ENCODE results near the gene CNTN5. TPM values are rescaled to one million over a fixed set of nuclear protein-coding genes. Genes with fewer than 3 reads are reported as not detected.

CNTN5 gene
- polyA plus RNA-seq, 2 donors: not detected

GRCh38 chr11:99916078-99916477 is 895.3 kb downstream of the CNTN5 start:
- no peaks in the 10 kb centered on the region for H3K4me1 ChIP-seq (ENCODE audit: control insufficient read depth in 2 of 2, insufficient read depth in 2 of 2, low read length in 1 of 2)
- 84 to 88% methylated on average over 4 of the region's 4 CpGs for WGBS, 2 donors
- H3K9me3 ChIP-seq (ENCODE audit: control insufficient read depth in 2 of 2, insufficient read depth in 1 of 2, low read depth in 1 of 2, low read length in 1 of 2): peaks cover 0 to 3% of the 10 kb centered on the region in 2 donors
- H3K27ac ChIP-seq (ENCODE audit: low read depth in 2 of 2, low read length in 1 of 2): no peak overlapping the region
- H3K27me3 ChIP-seq (ENCODE audit: control insufficient read depth in 1 of 2, insufficient read depth in 2 of 2, low read length in 2 of 2): no peaks in the 10 kb centered on the region
- no peak overlapping the region for H3K4me3 ChIP-seq (ENCODE audit: low read depth in 1 of 2, low read length in 2 of 2)
- H3K36me3 ChIP-seq (ENCODE audit: control insufficient read depth in 2 of 2, insufficient read depth in 2 of 2, low read length in 1 of 2): no peaks in the 10 kb centered on the region

DNA sequence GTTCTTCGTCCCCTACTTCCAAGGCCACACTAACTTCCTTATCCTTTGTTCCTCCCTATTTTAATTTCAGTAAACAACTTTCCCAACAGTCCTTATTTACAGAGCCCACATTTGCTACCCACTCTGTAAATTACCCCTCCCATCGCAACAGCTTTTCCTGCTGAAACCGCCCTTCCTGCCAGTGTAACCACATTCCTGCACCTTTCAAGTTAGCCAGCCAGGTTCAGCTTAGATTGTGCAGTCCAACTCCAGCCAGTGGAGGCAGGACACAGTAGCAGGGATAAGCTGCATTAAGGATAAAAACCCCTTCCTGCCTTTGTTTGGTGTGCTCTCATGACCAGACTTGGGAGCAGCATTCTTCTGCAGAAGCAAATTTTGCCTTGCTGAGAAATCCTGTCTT is 898.0 kb downstream of the CNTN5 start:
- H3K9me3 ChIP-seq (ENCODE audit: control insufficient read depth in 2 of 2, insufficient read depth in 1 of 2, low read depth in 1 of 2, low read length in 1 of 2): peaks cover 0 to 3% of the 10 kb centered on the region in 2 donors
- H3K36me3 ChIP-seq (ENCODE audit: control insufficient read depth in 2 of 2, insufficient read depth in 2 of 2, low read length in 1 of 2): no peaks in the 10 kb centered on the region
- no peaks in the 10 kb centered on the region for H3K27me3 ChIP-seq (ENCODE audit: control insufficient read depth in 1 of 2, insufficient read depth in 2 of 2, low read length in 2 of 2)
- H3K4me1 ChIP-seq (ENCODE audit: control insufficient read depth in 2 of 2, insufficient read depth in 2 of 2, low read length in 1 of 2): no peaks in the 10 kb centered on the region
- H3K4me3 ChIP-seq (ENCODE audit: low read depth in 1 of 2, low read length in 2 of 2): no peak overlapping the region
- WGBS, 2 donors: 84 to 88% methylated on average over 3 of the region's 3 CpGs
- H3K27ac ChIP-seq (ENCODE audit: low read depth in 2 of 2, low read length in 1 of 2): no peak overlapping the region

GRCh38 chr11:99920956-99921355 is 900.2 kb downstream of the CNTN5 start:
- WGBS, 2 donors: 85 to 87% methylated on average over 3 of the region's 3 CpGs
- Histone ChIP-seq H3K4me3 (ENCODE audit: low read depth in 1 of 2, low read length in 2 of 2) (no peak overlapping the region), H3K4me1 (ENCODE audit: control insufficient read depth in 2 of 2, insufficient read depth in 2 of 2, low read length in 1 of 2) (no peaks in the 10 kb centered on the region), H3K36me3 (ENCODE audit: control insufficient read depth in 2 of 2, insufficient read depth in 2 of 2, low read length in 1 of 2) (no peaks in the 10 kb centered on the region), H3K27ac (ENCODE audit: low read depth in 2 of 2, low read length in 1 of 2) (no peak overlapping the region), H3K9me3 (ENCODE audit: control insufficient read depth in 2 of 2, insufficient read depth in 1 of 2, low read depth in 1 of 2, low read length in 1 of 2) (peaks cover 0 to 3% of the 10 kb centered on the region in 2 donors), H3K27me3 (ENCODE audit: control insufficient read depth in 1 of 2, insufficient read depth in 2 of 2, low read length in 2 of 2) (no peaks in the 10 kb centered on the region)

DNA sequence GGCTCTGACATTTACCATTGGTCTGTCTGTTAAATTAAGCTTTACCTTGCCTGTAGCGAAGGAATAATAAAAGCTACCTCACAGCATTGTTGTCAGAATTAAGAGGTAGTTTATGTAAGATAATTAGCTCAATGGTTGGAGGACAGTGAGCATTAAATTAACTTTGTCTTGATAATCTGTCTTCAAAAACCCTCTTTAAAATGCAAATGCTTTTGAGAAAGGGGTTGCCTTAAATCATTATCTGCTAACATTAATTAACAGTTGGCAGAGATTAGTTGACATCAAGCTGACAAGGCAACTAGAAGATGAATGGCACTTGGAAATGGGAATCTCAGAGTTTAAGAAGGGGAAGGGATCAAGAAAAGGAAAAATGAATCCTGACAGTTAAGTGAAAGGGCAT is 905.2 kb downstream of the CNTN5 start:
- Histone ChIP-seq H3K4me1 (ENCODE audit: control insufficient read depth in 2 of 2, insufficient read depth in 2 of 2, low read length in 1 of 2) (no peaks in the 10 kb centered on the region), H3K27ac (ENCODE audit: low read depth in 2 of 2, low read length in 1 of 2) (no peak overlapping the region), H3K36me3 (ENCODE audit: control insufficient read depth in 2 of 2, insufficient read depth in 2 of 2, low read length in 1 of 2) (no peaks in the 10 kb centered on the region), H3K9me3 (ENCODE audit: control insufficient read depth in 2 of 2, insufficient read depth in 1 of 2, low read depth in 1 of 2, low read length in 1 of 2) (peaks cover 0 to 4% of the 10 kb centered on the region in 2 donors), H3K4me3 (ENCODE audit: low read depth in 1 of 2, low read length in 2 of 2) (no peak overlapping the region), H3K27me3 (ENCODE audit: control insufficient read depth in 1 of 2, insufficient read depth in 2 of 2, low read length in 2 of 2) (no peaks in the 10 kb centered on the region)
- WGBS, 2 donors: 0% methylated on average over 1 of the region's 1 CpG

GRCh38 chr11:99932684-99933083 is 911.9 kb downstream of the CNTN5 start:
- WGBS, 2 donors: 60 to 65% methylated on average over 2 of the region's 2 CpGs
- peaks cover 0 to 3% of the 10 kb centered on the region in 2 donors for H3K4me1 ChIP-seq (ENCODE audit: control insufficient read depth in 2 of 2, insufficient read depth in 2 of 2, low read length in 1 of 2)
- peaks cover 0 to 4% of the 10 kb centered on the region in 2 donors for H3K9me3 ChIP-seq (ENCODE audit: control insufficient read depth in 2 of 2, insufficient read depth in 1 of 2, low read depth in 1 of 2, low read length in 1 of 2)
- no peak overlapping the region for H3K27ac ChIP-seq (ENCODE audit: low read depth in 2 of 2, low read length in 1 of 2)
- H3K4me3 ChIP-seq (ENCODE audit: low read depth in 1 of 2, low read length in 2 of 2): no peak overlapping the region
- no peaks in the 10 kb centered on the region for H3K27me3 ChIP-seq (ENCODE audit: control insufficient read depth in 1 of 2, insufficient read depth in 2 of 2, low read length in 2 of 2)
- H3K36me3 ChIP-seq (ENCODE audit: control insufficient read depth in 2 of 2, insufficient read depth in 2 of 2, low read length in 1 of 2): no peaks in the 10 kb centered on the region

GRCh38 chr11:99934008-99934407 is 913.3 kb downstream of the CNTN5 start:
- Histone ChIP-seq H3K27me3 (ENCODE audit: control insufficient read depth in 1 of 2, insufficient read depth in 2 of 2, low read length in 2 of 2) (no peaks in the 10 kb centered on the region), H3K27ac (ENCODE audit: low read depth in 2 of 2, low read length in 1 of 2) (no peak overlapping the region), H3K9me3 (ENCODE audit: control insufficient read depth in 2 of 2, insufficient read depth in 1 of 2, low read depth in 1 of 2, low read length in 1 of 2) (no peaks in the 10 kb centered on the region), H3K36me3 (ENCODE audit: control insufficient read depth in 2 of 2, insufficient read depth in 2 of 2, low read length in 1 of 2) (no peaks in the 10 kb centered on the region), H3K4me3 (ENCODE audit: low read depth in 1 of 2, low read length in 2 of 2) (no peak overlapping the region), H3K4me1 (ENCODE audit: control insufficient read depth in 2 of 2, insufficient read depth in 2 of 2, low read length in 1 of 2) (peaks cover 0 to 3% of the 10 kb centered on the region in 2 donors)

DNA sequence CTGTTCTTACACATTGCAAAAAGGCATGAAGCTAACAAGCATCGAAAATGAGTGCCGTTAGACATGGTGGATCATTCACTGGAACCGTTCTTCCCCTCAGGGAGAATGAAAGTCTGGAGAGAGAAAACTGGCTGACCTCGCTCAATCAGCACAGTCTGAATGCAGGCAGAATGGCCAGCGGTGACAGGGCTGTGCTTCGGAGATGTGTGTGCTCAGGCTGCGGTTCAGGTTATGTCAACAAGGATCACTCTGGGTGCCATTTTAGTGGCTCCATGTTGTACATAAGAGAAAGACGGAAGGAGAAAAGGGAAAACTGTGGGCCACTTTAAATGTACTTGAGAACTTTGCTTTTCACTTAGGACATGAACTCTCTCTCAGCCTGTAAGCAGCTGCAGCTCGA is 916.6 kb downstream of the CNTN5 start:
- no peaks in the 10 kb centered on the region for H3K9me3 ChIP-seq (ENCODE audit: control insufficient read depth in 2 of 2, insufficient read depth in 1 of 2, low read depth in 1 of 2, low read length in 1 of 2)
- WGBS, 2 donors: 78 to 81% methylated on average over 9 of the region's 9 CpGs
- no peak overlapping the region for H3K27ac ChIP-seq (ENCODE audit: low read depth in 2 of 2, low read length in 1 of 2)
- H3K4me3 ChIP-seq (ENCODE audit: low read depth in 1 of 2, low read length in 2 of 2): no peak overlapping the region
- H3K4me1 ChIP-seq (ENCODE audit: control insufficient read depth in 2 of 2, insufficient read depth in 2 of 2, low read length in 1 of 2): peaks cover 0 to 3% of the 10 kb centered on the region in 2 donors
- H3K27me3 ChIP-seq (ENCODE audit: control insufficient read depth in 1 of 2, insufficient read depth in 2 of 2, low read length in 2 of 2): no peaks in the 10 kb centered on the region
- H3K36me3 ChIP-seq (ENCODE audit: control insufficient read depth in 2 of 2, insufficient read depth in 2 of 2, low read length in 1 of 2): no peaks in the 10 kb centered on the region

GRCh38 chr11:99952816-99953215 is 932.1 kb downstream of the CNTN5 start:
- no peaks in the 10 kb centered on the region for H3K27me3 ChIP-seq (ENCODE audit: control insufficient read depth in 1 of 2, insufficient read depth in 2 of 2, low read length in 2 of 2)
- H3K4me1 ChIP-seq (ENCODE audit: control insufficient read depth in 2 of 2, insufficient read depth in 2 of 2, low read length in 1 of 2): no peaks in the 10 kb centered on the region
- no peaks in the 10 kb centered on the region for H3K9me3 ChIP-seq (ENCODE audit: control insufficient read depth in 2 of 2, insufficient read depth in 1 of 2, low read depth in 1 of 2, low read length in 1 of 2)
- no peak overlapping the region for H3K4me3 ChIP-seq (ENCODE audit: low read depth in 1 of 2, low read length in 2 of 2)
- no peak overlapping the region for H3K27ac ChIP-seq (ENCODE audit: low read depth in 2 of 2, low read length in 1 of 2)
- H3K36me3 ChIP-seq (ENCODE audit: control insufficient read depth in 2 of 2, insufficient read depth in 2 of 2, low read length in 1 of 2): no peaks in the 10 kb centered on the region
- WGBS, 2 donors: 41 to 58% methylated on average over 1 of the region's 1 CpG

DNA sequence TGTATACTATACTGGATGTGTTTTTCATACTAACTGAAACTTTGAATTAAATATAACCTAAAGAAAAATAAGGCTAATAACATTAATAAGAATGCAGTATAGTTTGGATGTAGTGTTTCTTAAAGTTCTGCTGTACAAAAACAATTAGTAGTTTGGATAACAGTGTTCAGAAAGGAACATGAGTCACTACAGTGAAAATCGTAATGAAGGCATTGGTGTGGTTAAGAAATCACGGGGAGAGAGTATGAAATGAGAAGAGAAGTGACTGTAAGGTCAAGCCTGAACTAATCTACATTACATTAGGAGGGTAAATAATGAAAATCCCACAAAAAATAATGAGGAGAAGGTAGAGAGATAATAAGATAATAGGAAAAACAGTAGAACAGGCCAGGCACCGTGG is 939.8 kb downstream of the CNTN5 start:
- H3K4me1 ChIP-seq (ENCODE audit: control insufficient read depth in 2 of 2, insufficient read depth in 2 of 2, low read length in 1 of 2): no peaks in the 10 kb centered on the region
- no peaks in the 10 kb centered on the region for H3K27me3 ChIP-seq (ENCODE audit: control insufficient read depth in 1 of 2, insufficient read depth in 2 of 2, low read length in 2 of 2)
- H3K27ac ChIP-seq (ENCODE audit: low read depth in 2 of 2, low read length in 1 of 2): no peak overlapping the region
- H3K9me3 ChIP-seq (ENCODE audit: control insufficient read depth in 2 of 2, insufficient read depth in 1 of 2, low read depth in 1 of 2, low read length in 1 of 2): peaks cover 0 to 3% of the 10 kb centered on the region in 2 donors
- no peak overlapping the region for H3K4me3 ChIP-seq (ENCODE audit: low read depth in 1 of 2, low read length in 2 of 2)
- 45 to 60% methylated on average over 3 of the region's 3 CpGs for WGBS, 2 donors
- H3K36me3 ChIP-seq (ENCODE audit: control insufficient read depth in 2 of 2, insufficient read depth in 2 of 2, low read length in 1 of 2): no peaks in the 10 kb centered on the region

DNA sequence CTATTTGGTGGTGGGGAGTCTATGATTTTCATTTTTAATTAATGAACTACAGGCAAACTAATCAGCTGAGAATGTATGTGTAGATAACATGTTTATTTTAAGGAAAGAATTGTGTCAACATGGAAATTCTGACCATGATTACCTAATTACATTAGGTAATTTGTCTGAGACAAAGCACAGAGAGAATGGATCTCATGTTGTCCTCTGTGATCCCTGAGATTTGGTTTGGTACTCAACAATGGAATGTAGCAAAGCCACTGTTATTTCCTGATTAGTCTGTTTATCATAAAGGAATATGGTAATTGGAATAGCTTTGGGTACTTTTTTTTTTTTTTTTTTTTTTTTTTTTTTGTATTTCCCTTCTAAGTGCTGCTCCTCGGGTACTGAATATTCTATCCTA is 947.6 kb downstream of the CNTN5 start:
- H3K4me3 ChIP-seq (ENCODE audit: low read depth in 1 of 2, low read length in 2 of 2): no peak overlapping the region
- no peaks in the 10 kb centered on the region for H3K4me1 ChIP-seq (ENCODE audit: control insufficient read depth in 2 of 2, insufficient read depth in 2 of 2, low read length in 1 of 2)
- H3K27me3 ChIP-seq (ENCODE audit: control insufficient read depth in 1 of 2, insufficient read depth in 2 of 2, low read length in 2 of 2): no peaks in the 10 kb centered on the region
- 79 to 95% methylated on average over 1 of the region's 1 CpG for WGBS, 2 donors
- H3K36me3 ChIP-seq (ENCODE audit: control insufficient read depth in 2 of 2, insufficient read depth in 2 of 2, low read length in 1 of 2): no peaks in the 10 kb centered on the region
- no peaks in the 10 kb centered on the region for H3K9me3 ChIP-seq (ENCODE audit: control insufficient read depth in 2 of 2, insufficient read depth in 1 of 2, low read depth in 1 of 2, low read length in 1 of 2)
- H3K27ac ChIP-seq (ENCODE audit: low read depth in 2 of 2, low read length in 1 of 2): no peak overlapping the region
